NCI-H82 treated with DMSO at 0.1 percent for 48 hours (cell line): ENCODE results near the gene ZNF2.

Source experiments
- DNase-seq: peaks from one replicate; lab custom pipeline; 2025; ENCODE audit not compliant: unreplicated experiment; lab: John Stamatoyannopoulos, UW

ZNF2 gene

GRCh38 chr2:95204396-95204795, 38.8 kb downstream of the ZNF2 start:
- no peak for DNase-seq

DNA sequence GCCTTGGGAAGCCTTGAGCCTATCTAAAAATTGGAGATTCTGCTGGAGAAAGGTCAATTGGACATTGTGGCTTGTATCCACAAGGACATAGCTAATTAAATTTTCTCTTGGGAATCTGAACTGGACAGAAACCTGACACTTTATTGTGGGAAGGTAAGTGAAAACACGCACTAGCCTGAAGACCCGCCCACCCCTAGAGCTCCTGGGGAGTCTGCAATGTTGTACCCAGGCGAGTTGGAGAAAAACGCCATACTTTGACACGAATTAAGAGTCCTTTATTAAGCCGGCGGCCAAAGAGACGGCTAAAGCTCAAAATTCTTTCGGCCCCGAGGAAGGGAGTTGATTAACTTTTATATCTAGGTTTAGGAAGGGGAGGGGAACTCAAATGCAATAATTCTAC, 40.5 kb downstream of the ZNF2 start:
- DNase-seq: no peak

DNA sequence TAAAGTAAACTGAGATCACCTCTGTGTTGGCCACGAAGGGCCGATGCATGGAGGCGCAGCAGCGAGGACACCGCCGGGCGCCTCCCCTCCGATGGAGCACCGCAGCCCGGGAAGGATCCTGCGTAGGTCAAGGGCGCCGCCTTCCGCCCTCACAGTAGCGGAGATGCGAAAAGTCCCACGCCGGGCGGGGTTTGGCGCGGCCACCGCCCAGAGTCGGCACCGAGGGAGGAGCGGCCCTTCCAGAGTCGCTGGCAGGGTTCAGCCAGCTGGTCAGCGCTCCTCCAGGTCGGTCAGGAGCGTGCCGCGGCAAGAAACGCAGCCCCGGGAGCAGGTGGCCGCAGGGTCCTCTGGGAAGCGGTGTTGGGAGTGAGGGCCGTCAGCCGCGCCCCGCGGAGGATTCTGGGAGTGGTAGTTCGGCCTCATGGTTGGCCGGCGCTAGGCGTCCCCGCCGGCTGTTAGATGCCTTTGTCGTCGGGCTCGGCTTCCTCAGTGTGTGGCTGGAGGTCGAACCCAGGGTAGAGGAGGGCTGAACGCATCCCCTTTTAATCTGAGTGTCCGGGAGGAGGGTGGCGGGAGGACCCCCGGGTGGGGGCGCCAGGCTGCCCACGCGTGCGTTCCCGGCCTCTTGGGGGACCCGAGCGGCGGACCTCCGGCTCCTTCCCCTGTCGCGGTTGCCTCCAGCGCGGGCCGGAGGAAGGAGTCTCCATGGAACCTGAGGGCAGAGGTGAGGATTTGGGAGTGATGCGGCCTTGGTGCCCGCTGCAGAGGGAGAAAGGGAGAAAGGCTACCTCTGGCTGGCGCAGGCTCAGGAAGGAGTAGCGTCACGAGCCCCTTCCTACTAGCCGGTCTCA, 41.7 kb downstream of the ZNF2 start, which contains the start of gene ZNF892:
TSS of gene ZNF892 (plus strand) at position 411 of the 851 bp plus-strand sequence. CDS start at position 706, 295 bp downstream.
- peak; percentile 84 for DNase-seq

- no peak for DNase-seq
Measured at GRCh38 chr2:95208106-95208505, 42.5 kb downstream of the ZNF2 start.

- no peak for DNase-seq
Measured at GRCh38 chr2:95215018-95215612, 49.5 kb downstream of the ZNF2 start.

DNA sequence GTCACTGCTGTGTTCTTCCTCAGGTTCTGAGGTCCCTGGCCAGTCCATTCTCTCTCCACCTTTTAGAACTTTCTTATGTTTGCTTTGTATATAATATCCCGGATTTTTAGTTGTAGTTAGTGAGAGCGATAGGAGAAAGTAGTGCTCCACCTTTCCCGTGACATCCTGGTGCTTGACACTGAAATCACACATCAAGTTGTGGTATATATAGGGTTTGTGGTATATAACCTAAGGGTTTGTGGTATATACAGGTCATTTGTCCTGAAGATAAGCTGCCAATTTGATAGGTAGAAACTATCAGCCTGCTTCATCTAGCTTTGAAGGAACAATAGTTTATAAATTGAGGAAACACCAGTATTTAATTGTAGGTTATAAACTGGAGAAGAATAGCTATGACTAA, 54.8 kb downstream of the ZNF2 start:
- no peak for DNase-seq

- no peak for DNase-seq
Measured at GRCh38 chr2:95225658-95226057, 60.0 kb downstream of the ZNF2 start.

- DNase-seq: peak; percentile 49
Measured at GRCh38 chr2:95231723-95232122, 66.1 kb downstream of the ZNF2 start.

DNA sequence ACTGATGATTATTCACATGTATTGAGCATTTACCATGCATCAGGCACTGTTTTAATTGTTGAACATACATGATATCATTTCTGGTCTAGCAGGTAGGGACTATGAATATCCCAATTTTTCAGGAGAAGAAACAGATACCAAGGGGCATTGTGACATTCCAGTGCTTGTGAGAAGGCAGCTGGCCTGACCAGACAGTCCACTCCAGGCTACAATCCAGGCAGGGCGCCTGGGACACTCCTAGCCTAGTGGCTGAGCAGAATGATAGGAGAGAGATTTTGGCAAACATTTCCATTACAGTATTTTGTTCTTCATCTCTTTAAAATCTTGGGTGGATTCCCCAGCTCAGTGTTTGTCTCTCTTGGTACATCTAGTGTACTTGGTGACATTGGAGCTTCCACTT, 66.6 kb downstream of the ZNF2 start:
- no peak for DNase-seq
